Spleen (tissue), 11 donors: Measurements from ENCODE around the gene PARN. TPM values are rescaled to one million over a fixed set of nuclear protein-coding genes. Genes with fewer than 3 reads are reported as not detected.

Source experiments
- DNase-seq: peaks from one replicate; pipeline ENCODE4 v3.0.0-alpha.2; 2020
- H3K27ac ChIP-seq, 8 donors: fragments of 200-600 bp; sonication (generic) in 7 of 8; 1 replicate in 4 of 8; 2 replicates in 4 of 8; pipeline versions ENCODE4 v1.5.0 to v1.8.0; 2016 to 2021; ENCODE audit warnings: inconsistent platforms in 4 of 8, mild to moderate bottlenecking in 4 of 8, moderate library complexity in 1 of 8
- H3K27me3 ChIP-seq, 7 donors: fragments of 200-600 bp; sonication (generic) in 6 of 7; replicated peaks in 1 of 7; 1 replicate in 4 of 7; 2 replicates in 3 of 7; pipeline versions ENCODE4 v1.5.0 to v1.8.0; 2016 to 2021; ENCODE audit warnings: inconsistent platforms in 3 of 7, mild to moderate bottlenecking in 1 of 7
- H3K36me3 ChIP-seq, 6 donors: fragments of 200-600 bp; sonication (generic) in 5 of 6; 1 replicate in 4 of 6; 2 replicates in 2 of 6; pipeline versions ENCODE4 v1.5.0 to v1.8.0; 2016 to 2021; ENCODE audit warnings: inconsistent platforms in 2 of 6
- H3K4me1 ChIP-seq, 6 donors: fragments of 200-600 bp; sonication (generic) in 5 of 6; 1 replicate in 3 of 6; 2 replicates in 3 of 6; pipeline versions ENCODE4 v1.5.0 to v1.8.0; 2016 to 2021; ENCODE audit warnings: inconsistent platforms in 3 of 6
- H3K4me3 ChIP-seq, 8 donors: fragments of 200-600 bp; sonication (generic) in 7 of 8; 1 replicate in 4 of 8; 2 replicates in 4 of 8; pipeline versions ENCODE4 v1.5.0 to v1.8.0; 2016 to 2021; ENCODE audit warnings: inconsistent platforms in 4 of 8, mild to moderate bottlenecking in 4 of 8, moderate library complexity in 2 of 8
- H3K9me3 ChIP-seq, 8 donors: fragments of 200-600 bp; sonication (generic) in 7 of 8; 1 replicate in 4 of 8; 2 replicates in 4 of 8; pipeline versions ENCODE4 v1.5.0 to v1.8.0; 2016 to 2021; ENCODE audit warnings: inconsistent platforms in 4 of 8
- POLR2A ChIP-seq, 3 donors: fragments of 450-650 bp; IDR thresholded peaks; one replicate each; pipeline ENCODE4 v1.5.1; 2017; ENCODE audit warnings: antibody characterized with exemption in 3 of 3, mild to moderate bottlenecking in 1 of 3
- POLR2AphosphoS5 ChIP-seq, 3 donors: sonication (generic); formaldehyde crosslinking; IDR thresholded peaks; one replicate each; pipeline ENCODE4 v1.5.1; 2017; ENCODE audit warnings: antibody characterized with exemption in 3 of 3
- WGBS, 5 donors: extraction: QIAGEN DNeasy Blood & Tissue Kit in 3 of 5; methylation state at CpG; one replicate each; pipeline versions ENCODE4 v1.1.5 to v1.1.7; 2013 to 2018; 5-methylcytosine and 5-hydroxymethylcytosine counted together
- intact Hi-C: fragments of 100-400 bp; cut with DNase I; formaldehyde crosslinking; loops from one replicate; pipeline ENCODE4 v1.15.0; 2023; ENCODE audit warnings: low total_unique reads
- polyA plus RNA-seq, 3 donors: library from polyadenylated mRNA; stranded (reverse); fragments of 200-250 nt; gene quantifications; one replicate each; pipeline ENCODE4 v1.2.1, GENCODE V29; 2013
- total RNA-seq, 7 donors: library from RNA; depleted of rRNA in 3 of 7; stranded (reverse); fragments of >200 nt in 3 of 7; fragmentation: NEBNext Ultra II Directional in 4 of 7; extraction: Animal tissue kit (Norgen Biotek cat#: 25700) in 4 of 7; gene quantifications; one replicate each; pipeline versions ENCODE4 v1.1.0 to v1.2.1, GENCODE V29; 2016 to 2021
- TF ChIP-seq, protein P1 (sequence below), 11 experiments: fragments of 200-600 bp in 7 of 11; fragments of 450-650 bp in 4 of 11; sonication (generic) in 4 of 11; IDR thresholded peaks in 8 of 11; conservative IDR thresholded peaks in 3 of 11; 1 replicate in 7 of 11; 2 replicates in 4 of 11; pipeline versions ENCODE4 v1.4.0 to v1.8.0; 2016 to 2021; ENCODE audit warnings: antibody characterized with exemption in 11 of 11, inconsistent platforms in 4 of 11, mild to moderate bottlenecking in 1 of 11
- donor health status: healthy with polysubstance abuse.
- donor health status: DM: no; HTN: no; CAD: no; lungs with moderate emphysema.
- donor health status: DM: no; HTN: no; CAD: no.
- donor health status: Bipolar disorder and iron deficiency.
- donor health status: healthy.
- donor health status: DM: no; HTN: no; CAD: no.
- donor health status: DM: yes; HTN: yes; CAD: no.

PARN gene
- total and polyA plus RNA-seq, 10 donors, result 10.3 to 49.0 (median 35.6) TPM

DNA sequence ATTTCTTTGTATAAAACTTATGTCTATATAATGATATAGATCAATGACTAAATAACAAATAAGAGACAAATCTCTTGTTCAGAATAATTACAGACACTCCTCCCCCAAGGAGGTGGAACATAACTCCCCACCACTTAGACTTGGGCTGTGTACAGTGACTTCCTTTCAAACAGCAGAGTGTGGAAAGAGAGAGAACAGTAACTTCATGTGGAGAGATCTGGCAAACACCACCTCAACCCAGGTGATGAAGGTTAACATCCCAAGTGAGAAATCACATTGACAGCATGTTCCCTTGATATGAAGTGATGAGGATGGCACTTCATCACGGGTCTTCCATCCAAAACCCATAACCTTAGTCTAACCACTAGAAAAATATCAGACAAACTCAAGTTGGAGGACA, 169.3 kb downstream of the PARN start:
- WGBS, 5 donors, result 91 to 100% (median 95%) methylated on average over 1 of the region's 1 CpG
- intact Hi-C loops, result no loop called here
- no peak for DNase-seq
- H3K4me3 ChIP-seq, result no peak overlapping the region
- TF ChIP-seq, protein P1, sequence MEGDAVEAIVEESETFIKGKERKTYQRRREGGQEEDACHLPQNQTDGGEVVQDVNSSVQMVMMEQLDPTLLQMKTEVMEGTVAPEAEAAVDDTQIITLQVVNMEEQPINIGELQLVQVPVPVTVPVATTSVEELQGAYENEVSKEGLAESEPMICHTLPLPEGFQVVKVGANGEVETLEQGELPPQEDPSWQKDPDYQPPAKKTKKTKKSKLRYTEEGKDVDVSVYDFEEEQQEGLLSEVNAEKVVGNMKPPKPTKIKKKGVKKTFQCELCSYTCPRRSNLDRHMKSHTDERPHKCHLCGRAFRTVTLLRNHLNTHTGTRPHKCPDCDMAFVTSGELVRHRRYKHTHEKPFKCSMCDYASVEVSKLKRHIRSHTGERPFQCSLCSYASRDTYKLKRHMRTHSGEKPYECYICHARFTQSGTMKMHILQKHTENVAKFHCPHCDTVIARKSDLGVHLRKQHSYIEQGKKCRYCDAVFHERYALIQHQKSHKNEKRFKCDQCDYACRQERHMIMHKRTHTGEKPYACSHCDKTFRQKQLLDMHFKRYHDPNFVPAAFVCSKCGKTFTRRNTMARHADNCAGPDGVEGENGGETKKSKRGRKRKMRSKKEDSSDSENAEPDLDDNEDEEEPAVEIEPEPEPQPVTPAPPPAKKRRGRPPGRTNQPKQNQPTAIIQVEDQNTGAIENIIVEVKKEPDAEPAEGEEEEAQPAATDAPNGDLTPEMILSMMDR (IDR thresholded peaks at IDR 0.05 in 8 of 11, conservative IDR thresholded peaks at IDR 0.05 in 3 of 11), result no peak
- TF ChIP-seq POLR2AphosphoS5 (IDR thresholded peaks at IDR 0.05), result no peak
- H3K9me3 ChIP-seq, result peaks cover 8 to 21% (median 16%) of the 10 kb centered on the region in 8 donors
- H3K36me3 ChIP-seq, result peaks cover 0 to 48% (median 4%) of the 10 kb centered on the region in 6 donors
- H3K27me3 ChIP-seq, result no peaks in the 10 kb centered on the region
- H3K27ac ChIP-seq, result no peak overlapping the region
- no peaks in the 10 kb centered on the region for H3K4me1 ChIP-seq

DNA sequence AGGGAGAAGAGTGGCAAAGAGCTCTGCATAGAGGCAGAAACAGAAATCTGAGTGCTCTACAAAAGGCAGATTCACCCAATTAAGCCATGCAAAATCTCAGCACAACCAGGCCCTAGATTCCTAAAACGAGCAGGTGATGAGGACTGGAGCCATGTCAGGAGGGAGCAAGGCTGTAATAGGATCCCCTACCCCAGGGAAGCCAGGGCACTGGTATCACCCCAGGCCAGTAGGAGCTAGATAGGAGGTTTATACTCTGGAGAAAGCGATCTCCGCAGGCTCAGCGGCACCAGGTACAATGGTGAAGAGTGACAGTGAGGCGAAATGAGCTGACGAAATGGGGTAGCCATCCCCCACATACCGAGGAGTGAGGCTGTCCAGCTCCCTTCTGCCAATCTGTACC, 171.5 kb downstream of the PARN start:
- WGBS, 5 donors, result 90 to 94% (median 93%) methylated on average over 7 of the region's 7 CpGs
- no peaks in the 10 kb centered on the region for H3K27me3 ChIP-seq
- TF ChIP-seq, protein P1 (IDR thresholded peaks at IDR 0.05 in 8 of 11, conservative IDR thresholded peaks at IDR 0.05 in 3 of 11), result no peak
- no peak for TF ChIP-seq POLR2AphosphoS5 (IDR thresholded peaks at IDR 0.05)
- TF ChIP-seq POLR2A (IDR thresholded peaks at IDR 0.05), result no peak
- DNase-seq, result no peak
- no peak overlapping the region for H3K27ac ChIP-seq
- peaks cover 0 to 27% (median 4%) of the 10 kb centered on the region in 6 donors for H3K36me3 ChIP-seq
- intact Hi-C loops, result no loop called here
- H3K4me3 ChIP-seq, result no peak overlapping the region
- no peaks in the 10 kb centered on the region for H3K4me1 ChIP-seq
- H3K9me3 ChIP-seq, result peaks cover 0 to 3% (median under 1%) of the 10 kb centered on the region in 8 donors

DNA sequence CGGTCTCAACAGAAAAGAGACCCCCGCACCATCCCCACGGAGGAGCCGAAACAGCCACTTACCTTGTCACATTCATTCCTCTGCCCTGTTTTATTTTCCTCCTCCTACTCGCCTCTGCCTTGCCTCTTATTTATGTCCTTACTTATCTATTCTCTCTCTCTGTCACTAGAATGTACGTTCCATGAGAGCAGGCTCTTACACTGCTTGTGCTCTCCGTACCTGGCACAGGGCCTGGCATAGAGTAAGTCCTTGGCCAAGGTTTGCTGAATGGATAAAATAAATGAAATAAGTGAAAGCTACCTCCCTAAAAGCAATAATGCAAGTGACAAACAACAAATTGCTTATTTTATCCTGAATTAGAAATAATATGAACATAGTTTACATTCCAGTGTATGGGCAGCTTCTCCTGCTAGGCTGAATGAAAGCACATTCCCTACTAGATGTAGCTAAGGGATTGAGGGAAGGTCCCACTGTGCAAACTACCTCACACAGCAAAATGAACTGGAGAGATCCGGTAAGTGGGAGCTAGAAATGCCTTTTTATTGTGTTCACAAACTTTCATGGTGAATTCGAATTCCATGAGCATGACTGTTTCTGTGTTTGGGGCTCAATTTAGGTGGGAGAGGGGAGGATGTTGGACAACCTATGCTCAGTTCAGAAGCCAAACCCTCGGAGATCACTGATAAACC, 173.1 kb downstream of the PARN start:
- Histone ChIP-seq H3K27me3 (no peaks in the 10 kb centered on the region), H3K27ac (no peak overlapping the region), H3K4me1 (no peaks in the 10 kb centered on the region), H3K4me3 (no peak overlapping the region), H3K9me3 (no peaks in the 10 kb centered on the region), H3K36me3 (peaks cover 0 to 27% (median 4%) of the 10 kb centered on the region in 6 donors)
- DNase-seq, result no peak
- intact Hi-C loops, result no loop called here
- TF ChIP-seq, protein P1 (IDR thresholded peaks at IDR 0.05 in 8 of 11, conservative IDR thresholded peaks at IDR 0.05 in 3 of 11), result no peak
- no peak for TF ChIP-seq POLR2AphosphoS5 (IDR thresholded peaks at IDR 0.05)
- TF ChIP-seq POLR2A (IDR thresholded peaks at IDR 0.05), result no peak
- WGBS, 5 donors, result 96 to 99% (median 98%) methylated on average over 10 of the region's 10 CpGs

DNA sequence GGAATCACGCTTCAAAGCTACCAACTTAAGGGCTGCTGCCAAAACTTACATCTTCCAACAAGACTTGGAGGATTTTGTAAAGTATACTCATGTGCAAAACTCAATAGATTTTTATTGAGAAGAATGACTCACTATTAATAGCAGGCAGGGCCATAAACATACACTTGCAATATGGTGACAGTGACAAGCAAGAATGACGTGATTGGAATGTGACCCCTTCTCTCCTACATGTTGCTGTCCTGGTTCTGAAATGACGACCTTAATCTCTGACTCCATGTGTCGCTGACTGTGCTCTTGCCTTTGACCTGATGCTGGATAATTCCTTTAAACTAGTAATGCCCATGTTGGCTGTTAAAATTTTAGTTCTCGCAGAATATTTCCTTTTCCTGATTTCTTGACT, 174.5 kb downstream of the PARN start:
- TF ChIP-seq POLR2AphosphoS5 (IDR thresholded peaks at IDR 0.05) (no peak), POLR2A (IDR thresholded peaks at IDR 0.05) (no peak)
- TF ChIP-seq, protein P1 (IDR thresholded peaks at IDR 0.05 in 8 of 11, conservative IDR thresholded peaks at IDR 0.05 in 3 of 11), result no peak
- H3K36me3 ChIP-seq, result peaks cover 0 to 16% (median 0%) of the 10 kb centered on the region in 6 donors
- H3K27me3 ChIP-seq, result no peaks in the 10 kb centered on the region
- 86 to 94% (median 91%) methylated on average over 5 of the region's 5 CpGs for WGBS, 5 donors
- H3K4me1 ChIP-seq, result no peaks in the 10 kb centered on the region
- no peaks in the 10 kb centered on the region for H3K9me3 ChIP-seq
- H3K27ac ChIP-seq, result no peak overlapping the region
- H3K4me3 ChIP-seq, result no peak overlapping the region
- DNase-seq, result no peak
- intact Hi-C loops, result no loop called here
